Liver (tissue), 9 donors: ENCODE data around the gene RNF126. TPM values are rescaled to one million over a fixed set of nuclear protein-coding genes. Genes with fewer than 3 reads are reported as not detected.

ENCODE experiments used
- DNase-seq: peaks from one replicate; pipeline ENCODE4 v3.0.0-alpha.2; 2017; ENCODE audit warnings: low spot score
- H3K27ac ChIP-seq, 2 donors: one replicate each; pipeline ENCODE4 v1.7.0; 2013; ENCODE audit warnings: inconsistent platforms in 2 of 2, low read length in 2 of 2, control low read depth in 1 of 2, low read depth in 1 of 2, mild to moderate bottlenecking in 1 of 2
- H3K27me3 ChIP-seq, 4 donors: one replicate each; pipeline versions ENCODE4 v1.6.1 to v1.7.0; 2013; ENCODE audit warnings: low read length in 3 of 4, inconsistent platforms in 1 of 4, mild to moderate bottlenecking in 1 of 4, moderate library complexity in 1 of 4; ENCODE audit not compliant: control insufficient read depth in 4 of 4, insufficient read depth in 4 of 4
- H3K36me3 ChIP-seq, 4 donors: one replicate each; pipeline versions ENCODE4 v1.6.1 to v1.7.0; 2013; ENCODE audit warnings: low read length in 3 of 4, mild to moderate bottlenecking in 3 of 4, low read depth in 1 of 4, moderate library complexity in 1 of 4; ENCODE audit not compliant: control insufficient read depth in 4 of 4, insufficient read depth in 3 of 4
- H3K4me1 ChIP-seq, 4 donors: one replicate each; pipeline versions ENCODE4 v1.6.1 to v1.7.0; 2013; ENCODE audit warnings: low read length in 3 of 4, mild to moderate bottlenecking in 3 of 4, moderate library complexity in 1 of 4; ENCODE audit not compliant: control insufficient read depth in 4 of 4, insufficient read depth in 4 of 4
- H3K4me3 ChIP-seq, 3 donors: one replicate each; pipeline versions ENCODE4 v1.6.1 to v1.7.0; 2013; ENCODE audit warnings: low read length in 3 of 3, control low read depth in 1 of 3, low read depth in 1 of 3, mild to moderate bottlenecking in 1 of 3
- H3K9ac ChIP-seq, 2 donors: one replicate each; pipeline ENCODE4 v1.7.0; 2013; ENCODE audit warnings: low read length in 2 of 2, mild to moderate bottlenecking in 2 of 2, moderate library complexity in 2 of 2, control low read depth in 1 of 2, low read depth in 1 of 2
- H3K9me3 ChIP-seq, 4 donors: one replicate each; pipeline versions ENCODE4 v1.6.1 to v1.7.0; 2013; ENCODE audit warnings: low read length in 3 of 4; ENCODE audit not compliant: control insufficient read depth in 4 of 4
- ATF3 ChIP-seq: IDR thresholded peaks from 2 replicates; pipeline ENCODE4 v1.6.1; 2016; ENCODE audit warnings: antibody characterized with exemption
- CTCF ChIP-seq: fragments of 150-350 bp; IDR thresholded peaks from 2 replicates; pipeline ENCODE4 v1.5.1; 2017; ENCODE audit warnings: improper control_type of control experiment, low read depth, low read length; ENCODE audit not compliant: missing input control
- EGR1 ChIP-seq, 2 donors: IDR thresholded peaks; 2 replicates each; pipeline ENCODE4 v1.6.1; 2016 to 2018; ENCODE audit warnings: antibody characterized with exemption in 2 of 2, low read depth in 2 of 2
- FOXA2 ChIP-seq: IDR thresholded peaks from 2 replicates; pipeline ENCODE4 v1.6.1; 2016; ENCODE audit warnings: antibody characterized with exemption
- GABPA ChIP-seq, 2 donors: IDR thresholded peaks in 1 of 2; conservative IDR thresholded peaks in 1 of 2; 2 replicates each; pipeline ENCODE4 v1.6.1; 2016; ENCODE audit warnings: antibody characterized with exemption in 2 of 2, mild to moderate bottlenecking in 1 of 2, moderate library complexity in 1 of 2
- HNF4A ChIP-seq, 2 donors: conservative IDR thresholded peaks; 2 replicates each; pipeline ENCODE4 v1.6.1; 2016; ENCODE audit warnings: antibody characterized with exemption in 2 of 2, mild to moderate bottlenecking in 2 of 2
- HNF4G ChIP-seq: IDR thresholded peaks from 2 replicates; pipeline ENCODE4 v1.6.1; 2016; ENCODE audit warnings: antibody characterized with exemption
- JUND ChIP-seq, 2 donors: IDR thresholded peaks; 2 replicates each; pipeline ENCODE4 v1.6.1; 2016; ENCODE audit warnings: antibody characterized with exemption in 2 of 2
- MAX ChIP-seq: IDR thresholded peaks from 2 replicates; pipeline ENCODE4 v1.6.1; 2016; ENCODE audit warnings: antibody characterized with exemption
- NR2F2 ChIP-seq: IDR thresholded peaks from 2 replicates; pipeline ENCODE4 v1.6.1; 2016; ENCODE audit warnings: antibody characterized with exemption
- RAD21 ChIP-seq, 2 donors: IDR thresholded peaks; 2 replicates each; pipeline ENCODE4 v1.6.1; 2016; ENCODE audit warnings: antibody characterized with exemption in 2 of 2, mild to moderate bottlenecking in 2 of 2
- REST ChIP-seq: IDR thresholded peaks from 2 replicates; pipeline ENCODE4 v1.6.1; 2016; ENCODE audit warnings: antibody characterized with exemption, mild to moderate bottlenecking
- SP1 ChIP-seq: IDR thresholded peaks from 2 replicates; pipeline ENCODE4 v1.6.1; 2018; ENCODE audit warnings: antibody characterized with exemption, mild to moderate bottlenecking
- TAF1 ChIP-seq: conservative IDR thresholded peaks from 2 replicates; pipeline ENCODE4 v1.6.1; 2016; ENCODE audit warnings: antibody characterized with exemption, mild to moderate bottlenecking
- YY1 ChIP-seq: IDR thresholded peaks from 2 replicates; pipeline ENCODE4 v1.6.1; 2016; ENCODE audit warnings: antibody characterized with exemption, mild to moderate bottlenecking
- ZBTB33 ChIP-seq: IDR thresholded peaks from 2 replicates; pipeline ENCODE4 v1.6.1; 2016; ENCODE audit warnings: antibody characterized with exemption
- WGBS: extraction: QIAGEN DNeasy Blood & Tissue Kit; methylation state at CpG from one replicate; pipeline ENCODE4 v1.1.7; 2013; 5-methylcytosine and 5-hydroxymethylcytosine counted together
- polyA plus RNA-seq, 2 donors: library from polyadenylated mRNA; stranded (reverse) in 1 of 2; unstranded in 1 of 2; fragments of 200-250 nt in 1 of 2; fragments of >200 nt in 1 of 2; fragmentation: Nextera tagmentation in 1 of 2; extraction: Ambion mirVana in 1 of 2; gene quantifications; one replicate each; pipeline versions ENCODE4 v1.2.1 to v1.2.3, GENCODE V29; 2013 to 2015
- total RNA-seq, 2 donors: library from RNA; depleted of rRNA; stranded (reverse); fragments of >200 nt; gene quantifications; one replicate each; pipeline ENCODE4 v1.2.3, GENCODE V29; 2014
- donor health status: healthy.
- donor health status: healthy.
- donor health status: healthy.
- donor health status: healthy.
- donor health status: healthy.

The RNF126 gene
- total and polyA plus RNA-seq, 4 donors, result 16.7 to 32.7 (median 24.1) TPM

GRCh38 chr19:618674-619285 lies 44.2 kb downstream of the RNF126 start:
- TF ChIP-seq NR2F2 (no peak), EGR1 (IDR thresholded peaks at IDR 0.05; ENCODE audit: low read depth in 2 of 2) (no peak), TAF1 (no peak), ATF3 (no peak), ZBTB33 (no peak), SP1 (no peak), MAX (no peak), JUND (IDR thresholded peaks at IDR 0.05) (no peak), HNF4A (conservative IDR thresholded peaks at IDR 0.05) (no peak), CTCF (no peak), GABPA (IDR thresholded peaks at IDR 0.05 in 1 of 2, conservative IDR thresholded peaks at IDR 0.05 in 1 of 2) (no peak), FOXA2 (no peak), HNF4G (no peak), YY1 (no peak), REST (no peak)
- Histone ChIP-seq H3K4me1 (peaks cover 0 to 4% (median 2%) of the 10 kb centered on the region in 4 donors), H3K9me3 (no peaks in the 10 kb centered on the region), H3K4me3 (no peak overlapping the region), H3K27ac (no peak overlapping the region), H3K36me3 (peaks cover 5 to 45% (median 25%) of the 10 kb centered on the region in 4 donors), H3K9ac (no peak overlapping the region), H3K27me3 (no peaks in the 10 kb centered on the region)
- DNase-seq, result no peak
- 95% methylated on average over 27 of the region's 27 CpGs for WGBS

- no peaks in the 10 kb centered on the region for H3K27me3 ChIP-seq
- H3K9me3 ChIP-seq, result no peaks in the 10 kb centered on the region
- no peak overlapping the region for H3K27ac ChIP-seq
- no peak for DNase-seq
- H3K9ac ChIP-seq, result no peak overlapping the region
- WGBS, result 95% methylated on average over 19 of the region's 19 CpGs
- H3K36me3 ChIP-seq, result peaks cover 5 to 43% (median 23%) of the 10 kb centered on the region in 4 donors
- no peak overlapping the region for H3K4me3 ChIP-seq
- peaks cover 0 to 4% (median 2%) of the 10 kb centered on the region in 4 donors for H3K4me1 ChIP-seq
- TF ChIP-seq TAF1 (no peak), CTCF (no peak), EGR1 (IDR thresholded peaks at IDR 0.05; ENCODE audit: low read depth in 2 of 2) (no peak), REST (no peak), RAD21 (IDR thresholded peaks at IDR 0.05) (no peak)
Measured at GRCh38 chr19:618247-618619, 44.8 kb downstream of the RNF126 start.
